Measurements from ENCODE around the gene CFAP97.

- no peak for TF ChIP-seq CTCF (IDR thresholded peaks at IDR 0.05; ENCODE audit: low read length)
- TF ChIP-seq EZH2phosphoT487 (IDR thresholded peaks at IDR 0.05; ENCODE audit: low read length) = no peak
- no peak for TF ChIP-seq EZH2 (optimal IDR thresholded peaks at IDR 0.05; ENCODE audit: low read depth, low read length)
These were observed 31.5 kb upstream of the CFAP97 start for GRCh38 chr4:185235119-185235842.
